ENCODE measurements around the gene RAB41.
"Not testable (repeated sequence)": the region's sequence is repeated elsewhere in the genome, so short reads cannot be mapped to it uniquely, and the experiment has no call there.

Gene RAB41

GRCh38 chrX:70289793-70290770 lies 8.1 kb downstream of the RAB41 start, which contains the start of the genes KIF4A and PDZD11:
KIF4A (plus strand) TSS chrX:70290104; CDS start chrX:70290459, 355 bp downstream.
PDZD11 (minus strand) TSS chrX:70289927; CDS start chrX:70289341, 586 bp downstream.
- DNase-seq (ENCODE audit: low spot score), result peak; percentile 70

- DNase-seq (ENCODE audit: low spot score), result no peak
Observed at GRCh38 chrX:70292788-70293187, 10.8 kb downstream of the RAB41 start.

GRCh38 chrX:70293621-70294020 lies 11.6 kb downstream of the RAB41 start:
- DNase-seq (ENCODE audit: low spot score), result no peak

GRCh38 chrX:70301716-70302115 lies 19.7 kb downstream of the RAB41 start:
- DNase-seq (ENCODE audit: low spot score), result peak; percentile 12

GRCh38 chrX:70313503-70313902 lies 31.5 kb downstream of the RAB41 start:
- DNase-seq (ENCODE audit: low spot score), result no peak

GRCh38 chrX:70322784-70323183 lies 40.8 kb downstream of the RAB41 start:
- DNase-seq (ENCODE audit: low spot score), result no peak

GRCh38 chrX:70323628-70324027 lies 41.7 kb downstream of the RAB41 start:
- DNase-seq (ENCODE audit: low spot score), result not testable (repeated sequence)

- no peak for DNase-seq (ENCODE audit: low spot score)
Observed at GRCh38 chrX:70324326-70324725, 42.4 kb downstream of the RAB41 start.

GRCh38 chrX:70331161-70331560 lies 49.2 kb downstream of the RAB41 start:
- DNase-seq (ENCODE audit: low spot score), result no peak

- no peak for DNase-seq (ENCODE audit: low spot score)
Observed at GRCh38 chrX:70332600-70332999, 50.6 kb downstream of the RAB41 start.
